HEK293T (cell line): ENCODE measurements around the gene ZNF579.

ENCODE experiments used
- CTCF ChIA-PET: fragments of 350-600 bp; formaldehyde crosslinking; extraction: SDS; loops from one replicate; lab custom pipeline; 2021; ENCODE audit warnings: antibody characterized with exemption, inconsistent platforms; lab: Yijun Ruan, JAX
- POLR2A ChIA-PET: fragments of 350-600 bp; formaldehyde crosslinking; extraction: SDS; loops from one replicate; lab custom pipeline; 2020; ENCODE audit warnings: antibody characterized with exemption, inconsistent platforms; lab: Yijun Ruan, JAX
- DNase-seq: peaks from one replicate; pipeline ENCODE4 v3.0.0; 2012; ENCODE audit warnings: mixed read lengths; ENCODE audit errors: extremely low spot score
- ARNT ChIP-seq: fragments of 450-650 bp; IDR thresholded peaks from 2 replicates; pipeline ENCODE4 v1.6.1; 2017; ENCODE audit warnings: mild to moderate bottlenecking
- BHLHE40 ChIP-seq: fragments of 450-650 bp; IDR thresholded peaks from 2 replicates; pipeline ENCODE4 v1.6.1; 2016; ENCODE audit warnings: mild to moderate bottlenecking, moderate library complexity, borderline replicate concordance
- CTBP1 ChIP-seq: fragments of 450-650 bp; IDR thresholded peaks from 2 replicates; pipeline ENCODE4 v1.6.1; 2016; ENCODE audit warnings: borderline replicate concordance
- ELF4 ChIP-seq: fragments of 450-650 bp; IDR thresholded peaks from 2 replicates; pipeline ENCODE4 v1.6.1; 2017; ENCODE audit warnings: antibody characterized with exemption
- FOXA1 ChIP-seq: fragments of 450-650 bp; IDR thresholded peaks from 2 replicates; pipeline ENCODE4 v1.6.1; 2016; ENCODE audit warnings: mild to moderate bottlenecking
- FOXK2 ChIP-seq: fragments of 450-650 bp; IDR thresholded peaks from 2 replicates; pipeline ENCODE4 v1.6.1; 2016; ENCODE audit warnings: mild to moderate bottlenecking
- FOXM1 ChIP-seq: fragments of 450-650 bp; IDR thresholded peaks from 2 replicates; pipeline ENCODE4 v1.6.1; 2017; ENCODE audit warnings: mild to moderate bottlenecking, borderline replicate concordance
- HDGF ChIP-seq: fragments of 450-650 bp; IDR thresholded peaks from 2 replicates; pipeline ENCODE4 v1.6.1; 2017; ENCODE audit warnings: antibody characterized with exemption, borderline replicate concordance
- L3MBTL2 ChIP-seq: fragments of 450-650 bp; conservative IDR thresholded peaks from 2 replicates; pipeline ENCODE4 v1.6.1; 2016; ENCODE audit warnings: mild to moderate bottlenecking
- LEF1 ChIP-seq: fragments of 450-650 bp; IDR thresholded peaks from 2 replicates; pipeline ENCODE4 v1.6.1; 2017; ENCODE audit warnings: mild to moderate bottlenecking, borderline replicate concordance
- NFRKB ChIP-seq: fragments of 450-650 bp; IDR thresholded peaks from 2 replicates; pipeline ENCODE4 v1.6.1; 2016; ENCODE audit warnings: mild to moderate bottlenecking, moderate library complexity
- PKNOX1 ChIP-seq: fragments of 450-650 bp; IDR thresholded peaks from 2 replicates; pipeline ENCODE4 v1.6.1; 2016
- SP1 ChIP-seq: fragments of 450-650 bp; IDR thresholded peaks from 2 replicates; pipeline ENCODE4 v1.6.1; 2017
- SUZ12 ChIP-seq: fragments of 450-650 bp; IDR thresholded peaks from 2 replicates; pipeline ENCODE4 v1.6.1; 2016; ENCODE audit warnings: mild to moderate bottlenecking
- TARDBP ChIP-seq: fragments of 450-650 bp; IDR thresholded peaks from 2 replicates; pipeline ENCODE4 v1.6.1; 2016
- ZNF384 ChIP-seq: fragments of 450-650 bp; IDR thresholded peaks from 2 replicates; pipeline ENCODE4 v1.6.1; 2016

The ZNF579 gene

DNA sequence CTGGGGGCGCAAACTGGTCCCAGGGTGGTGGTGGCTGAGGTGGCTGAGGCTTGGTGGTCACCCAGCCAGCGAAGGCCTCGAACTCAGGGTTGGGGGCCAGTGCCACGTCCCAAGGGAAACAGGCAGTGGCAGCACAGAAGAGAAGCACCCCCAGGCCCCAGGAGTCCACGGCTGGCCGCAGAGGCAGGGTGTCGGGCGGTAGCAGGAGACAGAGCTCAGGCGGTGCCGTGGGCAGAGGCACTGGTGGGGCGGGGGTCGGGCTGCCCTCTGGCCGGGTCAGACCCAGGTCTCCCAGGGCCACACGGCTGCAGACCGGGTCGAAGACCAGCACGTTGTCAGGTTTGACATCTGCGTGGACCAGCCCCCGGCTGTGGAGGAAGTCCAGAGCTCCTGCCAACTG lies 39.6 kb downstream of the ZNF579 start:
- no peak for DNase-seq
- no peak for TF ChIP-seq TARDBP
- TF ChIP-seq FOXA1, result no peak
- TF ChIP-seq NFRKB, result no peak
- TF ChIP-seq HDGF, result no peak
- no peak for TF ChIP-seq ARNT
- TF ChIP-seq SP1, result no peak
- TF ChIP-seq ELF4, result no peak
- TF ChIP-seq PKNOX1, result no peak
- TF ChIP-seq LEF1, result no peak
- TF ChIP-seq FOXM1, result no peak
- TF ChIP-seq ZNF384, result no peak
- TF ChIP-seq BHLHE40, result no peak
- TF ChIP-seq CTBP1, result no peak
- no peak for TF ChIP-seq FOXK2
- TF ChIP-seq L3MBTL2, result no peak
- no peak for TF ChIP-seq SUZ12
- POLR2A ChIA-PET, result no interaction called here
- CTCF ChIA-PET, result interaction anchor here (0.6 kb wide), 1 partner anchor 122 kb away, joined by 3 read pairs; no protein-coding TSS in a partner anchor

DNA sequence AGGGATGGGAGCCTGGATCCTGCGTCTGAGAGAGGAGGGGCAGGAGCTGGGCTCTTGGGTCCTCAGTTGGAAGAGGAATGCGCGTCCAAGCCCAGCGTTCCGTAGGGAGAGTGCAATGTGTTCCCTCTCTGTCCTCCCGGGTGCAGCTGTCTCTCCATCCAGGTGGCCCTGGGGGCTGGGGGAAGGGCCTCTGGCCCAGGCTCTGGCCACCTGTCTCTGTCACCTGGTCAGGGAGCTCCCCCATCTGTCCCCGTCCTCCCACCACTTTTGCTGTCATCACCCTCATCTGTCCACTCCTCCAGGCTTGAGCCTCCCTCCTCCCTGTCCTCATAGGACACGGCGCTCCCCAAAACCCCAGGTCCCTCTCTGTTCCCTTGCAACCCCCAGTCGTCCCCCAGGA lies 40.0 kb downstream of the ZNF579 start:
- CTCF ChIA-PET, result no interaction called here
- TF ChIP-seq ELF4 (no peak), CTBP1 (no peak), FOXM1 (no peak), L3MBTL2 (no peak), FOXK2 (no peak), SUZ12 (no peak)
- POLR2A ChIA-PET, result no interaction called here

GRCh38 chr19:55539090-55539984 lies 41.3 kb downstream of the ZNF579 start:
- POLR2A ChIA-PET, result interaction anchor here (0.6 kb wide), 1 partner anchor 67 kb away, joined by 3 read pairs; no protein-coding TSS in a partner anchor
- no peak for DNase-seq
- TF ChIP-seq SP1, result no peak
- TF ChIP-seq BHLHE40, result no peak
- TF ChIP-seq NFRKB, result no peak
- TF ChIP-seq SUZ12, result no peak
- no peak for TF ChIP-seq CTBP1
- no peak for TF ChIP-seq ARNT
- TF ChIP-seq ZNF384, result no peak
- TF ChIP-seq L3MBTL2, result no peak
- TF ChIP-seq FOXM1, result no peak
- no peak for TF ChIP-seq FOXK2
- CTCF ChIA-PET, result interaction anchor here (0.7 kb wide), 1 partner anchor 85 kb away, joined by 3 read pairs; no protein-coding TSS in a partner anchor

More for the DNA sequence above, 40.0 kb downstream of the ZNF579 start:
- no peak for DNase-seq

GRCh38 chr19:55538132-55538531 lies 42.5 kb downstream of the ZNF579 start:
- POLR2A ChIA-PET, result no interaction called here
- no peak for DNase-seq
- TF ChIP-seq SP1, result no peak
- TF ChIP-seq CTBP1, result no peak
- no peak for TF ChIP-seq L3MBTL2
- no peak for TF ChIP-seq FOXA1
- no peak for TF ChIP-seq FOXK2
- no peak for TF ChIP-seq ZNF384
- no peak for TF ChIP-seq SUZ12
- no peak for TF ChIP-seq TARDBP
- no peak for TF ChIP-seq FOXM1
- no peak for TF ChIP-seq NFRKB
- TF ChIP-seq ELF4, result no peak
- CTCF ChIA-PET, result interaction anchor here (0.7 kb wide), 1 partner anchor 86 kb away, joined by 3 read pairs; no protein-coding TSS in a partner anchor

GRCh38 chr19:55537741-55538111 lies 42.9 kb downstream of the ZNF579 start:
- ChIA-PET CTCF (no interaction called here), POLR2A (no interaction called here)
- no peak for TF ChIP-seq PKNOX1
- TF ChIP-seq FOXK2, result no peak
- no peak for TF ChIP-seq SP1
- no peak for TF ChIP-seq NFRKB
- no peak for TF ChIP-seq TARDBP
- no peak for DNase-seq

GRCh38 chr19:55536951-55537740 lies 43.5 kb downstream of the ZNF579 start, which contains the start of gene SBK2:
Gene SBK2 (minus strand): TSS chr19:55537133. CDS start chr19:55536294, 839 bp downstream.
- POLR2A ChIA-PET, result no interaction called here
- peak; percentile 53 for DNase-seq
- TF ChIP-seq L3MBTL2 (no peak), PKNOX1 (no peak), BHLHE40 (no peak), HDGF (no peak), FOXK2 (no peak), SP1 (no peak), CTBP1 (no peak), NFRKB (no peak), TARDBP (no peak)
- CTCF ChIA-PET, result no interaction called here
